HG03442 (cell line): ENCODE measurements around the gene BTG2.

Experiments
- ATAC-seq: cut with Tn5 transposase; IDR thresholded peaks from one replicate; pipeline ENCODE4 v1.9.1; 2021; ENCODE audit warnings: mild to moderate bottlenecking, moderate library complexity; ENCODE audit not compliant: unreplicated experiment

The BTG2 gene

DNA sequence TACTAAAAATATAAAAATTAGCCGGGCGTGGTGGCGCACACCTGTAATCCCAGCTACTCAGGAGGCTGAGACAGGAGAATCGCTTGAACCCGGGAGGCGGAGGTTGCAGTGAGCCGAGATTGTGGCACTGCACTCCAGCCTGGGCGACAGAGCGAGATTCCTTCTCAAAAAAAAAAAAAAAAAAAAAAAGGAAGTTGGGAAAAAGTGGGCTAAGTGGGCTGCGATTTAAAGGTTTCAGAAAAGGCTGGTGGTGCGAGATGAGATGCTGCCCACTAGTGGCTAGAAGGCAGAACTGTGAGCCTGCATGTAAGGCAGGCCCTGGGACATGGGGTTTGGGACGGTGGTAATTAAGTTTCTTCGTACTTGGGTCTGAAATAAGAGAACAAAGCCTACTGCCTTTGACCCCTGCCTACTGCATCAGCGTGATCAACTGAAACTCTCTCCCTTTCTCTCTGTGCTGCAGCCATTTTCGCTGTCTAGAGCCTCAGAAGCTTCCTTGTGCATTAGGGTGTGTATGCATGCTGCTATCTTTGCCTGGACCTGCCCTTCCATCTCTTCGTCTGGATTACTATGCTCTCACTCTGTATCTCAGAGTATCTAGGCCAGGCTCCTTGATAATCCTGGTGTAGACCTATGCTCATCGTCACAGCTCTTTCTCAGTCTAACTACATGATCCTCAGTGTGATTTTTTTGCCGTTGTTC, 33.2 kb downstream of the BTG2 start:
- ATAC-seq, result no peak

GRCh38 chr1:203340112-203340790, 34.9 kb downstream of the BTG2 start:
- no peak for ATAC-seq

DNA sequence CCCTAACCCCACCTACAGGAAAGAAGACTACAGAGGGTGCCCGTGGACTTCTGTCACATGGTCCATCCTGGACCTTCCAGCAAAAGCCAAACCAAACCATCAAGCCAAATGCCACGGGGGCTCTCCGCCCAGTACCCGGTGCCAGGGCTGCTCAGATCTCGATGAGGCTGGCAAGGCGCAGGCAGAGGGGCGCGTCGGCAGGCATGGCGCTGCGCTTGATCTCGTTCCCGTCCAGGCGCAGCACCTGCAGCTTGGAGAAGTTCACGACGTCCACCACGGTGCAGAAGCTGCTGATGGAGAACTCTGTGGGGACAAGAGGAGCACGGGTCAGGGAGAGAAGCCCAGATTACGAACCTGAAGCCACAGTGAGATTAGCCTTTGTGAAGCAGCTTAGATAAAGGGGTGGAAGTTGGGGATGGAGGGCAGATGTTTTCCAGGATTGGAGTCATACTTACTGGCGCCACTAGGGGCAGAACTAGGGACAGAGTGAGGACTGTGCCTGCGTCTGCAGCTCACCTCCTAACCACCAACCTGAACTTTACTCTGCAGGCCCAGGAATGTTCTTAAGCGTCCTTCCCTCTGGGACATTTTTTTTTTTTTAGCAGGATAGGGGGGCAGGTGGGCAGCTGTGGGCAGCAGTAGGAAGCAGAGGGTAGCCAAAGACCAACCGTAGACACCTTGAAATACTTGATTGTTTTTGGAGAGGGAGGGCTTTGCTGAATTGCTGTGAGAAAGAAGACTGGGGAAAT, 37.0 kb downstream of the BTG2 start:
- ATAC-seq, result no peak

- ATAC-seq, result no peak
Observed at GRCh38 chr1:203343956-203344754, 38.8 kb downstream of the BTG2 start.

DNA sequence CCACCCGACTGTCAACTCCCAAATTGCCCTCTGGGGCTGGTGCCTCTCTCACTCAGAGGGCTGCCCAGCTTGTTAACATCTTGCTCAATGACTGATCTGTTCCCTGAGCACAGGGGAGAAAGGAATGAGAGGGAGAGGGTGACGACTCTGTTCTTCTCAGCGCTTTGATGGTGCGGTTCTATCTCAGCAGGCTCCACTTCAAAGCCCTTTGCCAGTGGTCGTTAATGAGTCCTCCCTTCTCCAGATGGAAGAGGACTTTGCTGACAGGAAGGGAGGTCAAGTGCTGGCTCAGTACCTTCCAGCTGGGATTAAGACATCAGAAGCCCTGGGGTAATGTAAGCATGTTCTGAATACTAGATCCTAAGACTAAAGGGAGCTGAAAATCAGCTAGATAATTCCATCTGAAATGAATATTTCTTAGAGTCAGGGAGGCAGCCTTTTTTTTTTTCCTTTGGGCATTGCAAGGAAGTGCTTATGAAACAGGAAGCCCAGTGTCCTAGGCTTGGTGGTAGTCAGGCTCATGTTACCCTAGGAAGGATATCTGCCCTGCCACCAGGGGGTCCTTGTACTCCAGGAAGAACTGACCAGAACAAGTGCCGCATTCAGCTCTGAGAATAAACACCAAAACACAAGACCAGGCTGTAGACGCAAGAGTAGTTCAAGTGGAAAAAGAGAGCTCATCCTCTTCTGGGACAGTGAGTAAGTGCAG, 40.9 kb downstream of the BTG2 start:
- ATAC-seq, result no peak

DNA sequence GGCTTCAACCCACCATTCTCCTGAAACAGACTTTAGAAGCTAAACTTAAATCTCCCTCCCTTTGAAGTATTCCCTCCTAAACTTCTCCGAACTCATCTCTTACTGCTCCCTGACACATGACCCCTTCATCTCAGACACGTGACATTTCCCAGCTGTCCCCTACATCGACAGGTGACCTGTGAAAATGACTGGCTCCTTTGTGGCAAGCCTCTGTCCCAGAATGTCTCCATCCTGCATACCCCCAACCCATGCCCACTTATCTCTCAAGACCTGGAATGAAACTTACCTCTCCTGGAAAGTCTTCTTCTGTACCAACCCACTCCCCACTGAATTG, 41.4 kb downstream of the BTG2 start:
- no peak for ATAC-seq

DNA sequence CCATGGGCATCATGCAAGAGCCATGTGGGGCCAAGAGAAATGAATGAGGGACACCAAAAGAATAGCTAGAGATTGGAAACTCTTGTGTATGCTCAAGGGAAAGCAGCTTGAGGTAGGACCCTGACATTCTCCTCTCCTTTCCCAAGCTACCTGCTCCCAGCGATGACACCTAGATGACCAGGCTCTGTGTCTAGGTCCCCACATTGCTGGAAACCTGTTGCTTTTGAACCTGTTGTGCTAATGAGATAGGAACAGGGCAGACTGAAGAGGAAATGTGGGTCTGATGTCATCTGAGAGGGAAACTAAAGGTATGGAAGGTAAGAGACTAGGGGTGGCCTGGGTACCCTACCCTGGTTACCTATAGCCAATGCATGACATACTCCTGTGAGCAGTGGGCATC, 43.8 kb downstream of the BTG2 start:
- ATAC-seq, result no peak

GRCh38 chr1:203349773-203350524, 44.6 kb downstream of the BTG2 start:
- no peak for ATAC-seq

DNA sequence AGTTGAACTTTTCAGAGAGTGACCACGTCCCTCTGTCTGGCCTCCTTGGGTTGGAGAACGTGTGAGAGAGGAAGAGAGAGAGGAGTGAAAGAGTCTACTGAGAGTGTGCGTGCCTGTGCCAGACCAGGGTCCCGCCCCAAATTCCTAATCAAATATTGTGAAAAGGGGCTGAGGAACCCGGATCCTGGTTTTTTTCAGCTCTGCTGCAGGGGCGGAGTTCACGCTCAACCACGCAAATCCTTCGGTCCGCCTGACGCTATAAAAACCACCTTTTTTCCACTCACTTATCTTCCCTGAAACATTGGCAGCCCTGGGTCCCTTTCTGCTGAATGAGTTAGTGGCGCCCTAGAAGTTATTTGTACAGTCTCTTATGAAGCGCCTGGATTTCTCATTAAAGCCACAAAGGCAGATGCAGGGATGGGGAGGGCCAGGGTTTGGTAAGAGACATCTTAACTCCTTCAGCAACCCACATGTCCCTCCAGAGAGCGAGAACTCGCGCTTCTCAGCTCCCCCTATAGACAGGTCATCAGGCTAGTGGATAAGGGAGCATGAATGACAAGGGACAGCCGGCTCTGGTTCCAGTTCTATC, 45.8 kb downstream of the BTG2 start, which contains the start of gene FMOD:
Gene FMOD (minus strand): TSS at position 86 of the 589 bp plus-strand sequence. CDS start 2,852 bp downstream, outside the sequence.
- ATAC-seq, result no peak

GRCh38 chr1:203353486-203353885, 48.2 kb downstream of the BTG2 start:
- no peak for ATAC-seq

DNA sequence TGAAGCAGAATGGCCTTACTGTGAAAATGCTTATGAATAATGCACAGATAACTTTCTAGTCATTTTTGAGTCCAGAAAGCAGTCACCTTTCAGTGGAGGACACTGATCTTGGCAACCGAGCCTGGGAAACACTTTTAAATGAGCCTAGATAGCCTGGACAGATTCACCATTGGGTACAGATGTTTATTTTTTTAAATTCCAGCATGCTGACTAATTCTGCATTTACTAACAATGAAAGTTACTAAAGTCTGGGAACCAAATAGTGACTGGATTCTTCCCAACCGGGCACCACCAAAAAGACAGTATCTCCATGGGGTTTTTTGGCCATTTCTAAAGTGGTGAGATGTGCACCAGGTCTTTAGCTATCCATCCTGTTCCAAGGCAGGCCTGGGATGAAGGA, 48.9 kb downstream of the BTG2 start:
- no peak for ATAC-seq

DNA sequence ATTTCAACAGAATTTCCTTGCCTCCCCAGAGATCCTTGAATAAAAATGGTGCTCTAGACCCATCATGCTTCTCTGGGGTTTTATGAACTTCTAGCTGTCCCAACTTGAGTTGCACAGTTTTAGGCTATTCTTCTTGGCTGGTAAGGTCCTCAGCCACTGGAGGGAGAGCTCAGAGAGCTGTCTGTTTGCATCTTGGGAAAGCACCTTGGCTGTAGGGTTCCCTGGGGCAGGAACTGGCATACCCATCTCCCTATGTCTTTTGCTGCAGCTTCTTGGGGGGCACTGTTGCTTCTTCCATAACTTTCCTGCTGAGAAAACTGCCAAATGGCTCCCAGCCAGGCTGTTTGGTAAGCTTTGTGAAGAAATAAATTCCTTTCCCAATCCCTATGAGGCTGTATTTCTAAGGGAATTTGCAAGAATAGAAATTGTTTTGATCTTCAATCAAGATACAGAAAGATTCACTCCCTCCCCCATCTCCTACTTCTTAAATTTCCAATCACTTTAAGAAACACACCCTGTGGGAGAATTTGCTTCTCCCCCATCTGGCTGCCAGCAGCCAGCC, 53.8 kb downstream of the BTG2 start:
- no peak for ATAC-seq
